T-helper 1 cell treated with Interleukin-12 subunit alpha and Interleukin-12 subunit beta and Interleukin-4 antibody, amounts not matched to agents 30 ng/mL and 1 ng/mL, for 36 hours (primary cell): Measurements from ENCODE around the gene TXNDC8. TPM values are rescaled to one million over a fixed set of nuclear protein-coding genes. Genes with fewer than 3 reads are reported as not detected.

Experiments used
- intact Hi-C: fragments of 100-400 bp; cut with micrococcal nuclease; formaldehyde crosslinking; loops from one replicate; pipeline ENCODE4 v1.15.1; 2024
- total RNA-seq: library from RNA; stranded (reverse); gene quantifications from 2 replicates; pipeline ENCODE4 v1.2.3, GENCODE V29; 2022

The TXNDC8 gene
- total RNA-seq, 1 donor from 2014 or later, result not detected

GRCh38 chr9:110282739-110283081, 55.0 kb downstream of the TXNDC8 start:
- intact Hi-C loops, result no loop called here

GRCh38 chr9:110282018-110282738, 55.5 kb downstream of the TXNDC8 start:
- intact Hi-C loops, result no loop called here

- intact Hi-C loops, result no loop called here
Observed at GRCh38 chr9:110278080-110278707, 59.5 kb downstream of the TXNDC8 start.

GRCh38 chr9:110276781-110277180, 60.9 kb downstream of the TXNDC8 start:
- intact Hi-C loops, result no loop called here

GRCh38 chr9:110270211-110270995, 67.3 kb downstream of the TXNDC8 start:
- intact Hi-C loops, result no loop called here

GRCh38 chr9:110266795-110267194, 70.9 kb downstream of the TXNDC8 start:
- intact Hi-C loops, result no loop called here

- intact Hi-C loops, result no loop called here
Observed at GRCh38 chr9:110261632-110262031, 76.0 kb downstream of the TXNDC8 start.

GRCh38 chr9:110260911-110261310, 76.8 kb downstream of the TXNDC8 start:
- intact Hi-C loops, result no loop called here

GRCh38 chr9:110259566-110259965, 78.1 kb downstream of the TXNDC8 start:
- intact Hi-C loops, result loop anchor here (5.0 to 10.0 kb wide), 6 partner anchors 77 to 1635 kb away; partner anchors contain the start of genes ECPAS, GNG10 and UGCG

GRCh38 chr9:110258690-110259091, 79.0 kb downstream of the TXNDC8 start:
- intact Hi-C loops, result loop anchor here (1.0 to 10.0 kb wide), 7 partner anchors 76 to 1636 kb away; partner anchors contain the start of genes ECPAS, GNG10 and UGCG

GRCh38 chr9:110257956-110258355, 79.7 kb downstream of the TXNDC8 start:
- intact Hi-C loops, result loop anchor here (1.0 to 10.0 kb wide), 14 partner anchors 59 to 1637 kb away; partner anchors contain the start of genes CTNNAL1, DNAJC25, ECPAS and GNG10

- intact Hi-C loops, result loop anchor here (1.0 to 10.0 kb wide), 13 partner anchors 60 to 1638 kb away; partner anchors contain the start of genes CTNNAL1, DNAJC25, ECPAS and GNG10
Observed at GRCh38 chr9:110257097-110257841, 80.4 kb downstream of the TXNDC8 start.

- intact Hi-C loops, result loop anchor here (1.0 to 10.0 kb wide), 15 partner anchors 60 to 1638 kb away; partner anchors contain the start of genes ABITRAM, CTNNAL1, DNAJC25 and ECPAS
Observed at GRCh38 chr9:110256380-110257096, 81.1 kb downstream of the TXNDC8 start, which contains the start of gene TXN. Gene TXN, minus strand, starts transcription at chr9:110256507. Its CDS starts 72 bp downstream, at chr9:110256435.

- intact Hi-C loops, result loop anchor here (1.0 to 10.0 kb wide), 13 partner anchors 61 to 1639 kb away; partner anchors contain the start of genes ABITRAM, CTNNAL1, DNAJC25 and ECPAS
Observed at GRCh38 chr9:110255463-110256379, 81.9 kb downstream of the TXNDC8 start.

GRCh38 chr9:110255034-110255462, 82.6 kb downstream of the TXNDC8 start:
- intact Hi-C loops, result loop anchor here (2.0 to 10.0 kb wide), 7 partner anchors 73 to 1640 kb away; partner anchors contain the start of genes ECPAS, GNG10 and UGCG

- intact Hi-C loops, result loop anchor here (2.0 to 10.0 kb wide), 3 partner anchors 98 to 1640 kb away; partner anchors contain the start of gene UGCG
Observed at GRCh38 chr9:110254500-110254899, 83.2 kb downstream of the TXNDC8 start.
